Prostate gland (tissue), 2 donors: ENCODE results near the gene GFRA1. TPM values are rescaled to one million over a fixed set of nuclear protein-coding genes. Genes with fewer than 3 reads are reported as not detected.

Experiments used
- DNase-seq: peaks from one replicate; pipeline ENCODE4 v3.0.0-alpha.2; 2019; ENCODE audit warnings: low spot score
- H3K27ac ChIP-seq, 2 donors: fragments of 200-600 bp; sonication (generic); 2 replicates each; pipeline ENCODE4 v1.5.1; 2017 to 2019
- H3K27me3 ChIP-seq: fragments of 200-600 bp; sonication (generic); replicated peaks from 2 replicates; pipeline ENCODE4 v1.5.1; 2019; ENCODE audit not compliant: insufficient read depth
- H3K36me3 ChIP-seq, 2 donors: fragments of 200-600 bp; sonication (generic); 1 replicate in 1 of 2; 2 replicates in 1 of 2; pipeline versions ENCODE4 v1.5.1 to v1.8.1; 2017 to 2019
- H3K4me1 ChIP-seq: fragments of 200-600 bp; sonication (generic); replicated peaks from 2 replicates; pipeline ENCODE4 v1.5.1; 2019
- H3K4me3 ChIP-seq, 2 donors: fragments of 200-600 bp; sonication (generic); 2 replicates each; pipeline ENCODE4 v1.5.1; 2017 to 2019
- H3K9me3 ChIP-seq: fragments of 200-600 bp; sonication (generic); 2 replicates; pipeline ENCODE4 v1.5.1; 2017
- POLR2A ChIP-seq: fragments of 450-650 bp; IDR thresholded peaks from one replicate; pipeline ENCODE4 v1.6.1; 2016; ENCODE audit warnings: antibody characterized with exemption, mild to moderate bottlenecking
- POLR2AphosphoS5 ChIP-seq: sonication (generic); formaldehyde crosslinking; IDR thresholded peaks from one replicate; pipeline ENCODE4 v1.6.1; 2017; ENCODE audit warnings: antibody characterized with exemption
- WGBS: methylation state at CpG from one replicate; pipeline ENCODE4 v1.1.5; 2018; 5-methylcytosine and 5-hydroxymethylcytosine counted together
- intact Hi-C: fragments of 100-400 bp; cut with DNase I; formaldehyde crosslinking; loops from one replicate; pipeline ENCODE4 v1.14.2; 2022
- total RNA-seq, 2 donors: library from RNA; depleted of rRNA; stranded (reverse); fragments of >200 nt; gene quantifications; one replicate each; pipeline ENCODE4 v1.1.0, GENCODE V29; 2016
- TF ChIP-seq, protein P1 (sequence below), 4 experiments: fragments of 200-600 bp in 2 of 4; fragments of 450-650 bp in 2 of 4; sonication (generic) in 2 of 4; IDR thresholded peaks; 1 replicate in 3 of 4; 2 replicates in 1 of 4; pipeline ENCODE4 v1.5.1; 2016 to 2019; ENCODE audit warnings: antibody characterized with exemption in 4 of 4, mild to moderate bottlenecking in 2 of 4, moderate library complexity in 2 of 4

The GFRA1 gene
- total RNA-seq, 2 donors from 2014 or later, result 5.1 to 14.5 TPM

DNA sequence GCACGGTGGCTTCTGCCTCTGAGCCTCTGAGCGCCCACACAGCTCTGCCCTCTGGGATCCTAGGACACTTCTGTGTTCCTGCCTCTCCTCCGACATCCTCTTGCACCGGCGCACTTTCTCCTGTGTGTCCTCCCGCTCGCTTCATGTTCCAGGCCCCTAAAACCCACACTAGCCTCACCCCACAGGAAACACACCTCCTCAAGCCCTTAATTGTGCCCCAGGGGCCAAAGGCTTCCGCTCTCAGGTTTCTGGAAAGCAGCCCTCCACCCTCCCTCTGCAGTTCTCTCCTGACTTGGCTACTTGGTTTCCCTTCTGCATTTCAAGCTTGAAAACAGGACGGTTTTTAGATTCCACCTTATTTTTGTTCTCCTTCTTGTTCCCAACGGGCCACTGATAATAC is 7.3 kb downstream of the GFRA1 start:
- Histone ChIP-seq H3K4me3 (no peak overlapping the region), H3K4me1 (no peaks in the 10 kb centered on the region), H3K9me3 (no peaks in the 10 kb centered on the region), H3K27ac (no peak overlapping the region), H3K27me3 (peaks cover 10% of the 10 kb centered on the region), H3K36me3 (no peaks in the 10 kb centered on the region)
- TF ChIP-seq POLR2AphosphoS5, result no peak
- TF ChIP-seq POLR2A, result no peak
- TF ChIP-seq, protein P1, sequence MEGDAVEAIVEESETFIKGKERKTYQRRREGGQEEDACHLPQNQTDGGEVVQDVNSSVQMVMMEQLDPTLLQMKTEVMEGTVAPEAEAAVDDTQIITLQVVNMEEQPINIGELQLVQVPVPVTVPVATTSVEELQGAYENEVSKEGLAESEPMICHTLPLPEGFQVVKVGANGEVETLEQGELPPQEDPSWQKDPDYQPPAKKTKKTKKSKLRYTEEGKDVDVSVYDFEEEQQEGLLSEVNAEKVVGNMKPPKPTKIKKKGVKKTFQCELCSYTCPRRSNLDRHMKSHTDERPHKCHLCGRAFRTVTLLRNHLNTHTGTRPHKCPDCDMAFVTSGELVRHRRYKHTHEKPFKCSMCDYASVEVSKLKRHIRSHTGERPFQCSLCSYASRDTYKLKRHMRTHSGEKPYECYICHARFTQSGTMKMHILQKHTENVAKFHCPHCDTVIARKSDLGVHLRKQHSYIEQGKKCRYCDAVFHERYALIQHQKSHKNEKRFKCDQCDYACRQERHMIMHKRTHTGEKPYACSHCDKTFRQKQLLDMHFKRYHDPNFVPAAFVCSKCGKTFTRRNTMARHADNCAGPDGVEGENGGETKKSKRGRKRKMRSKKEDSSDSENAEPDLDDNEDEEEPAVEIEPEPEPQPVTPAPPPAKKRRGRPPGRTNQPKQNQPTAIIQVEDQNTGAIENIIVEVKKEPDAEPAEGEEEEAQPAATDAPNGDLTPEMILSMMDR (IDR thresholded peaks at IDR 0.05), result no peak
- no peak for DNase-seq
- intact Hi-C loops, result no loop called here
- 63% methylated on average over 10 of the region's 10 CpGs for WGBS

DNA sequence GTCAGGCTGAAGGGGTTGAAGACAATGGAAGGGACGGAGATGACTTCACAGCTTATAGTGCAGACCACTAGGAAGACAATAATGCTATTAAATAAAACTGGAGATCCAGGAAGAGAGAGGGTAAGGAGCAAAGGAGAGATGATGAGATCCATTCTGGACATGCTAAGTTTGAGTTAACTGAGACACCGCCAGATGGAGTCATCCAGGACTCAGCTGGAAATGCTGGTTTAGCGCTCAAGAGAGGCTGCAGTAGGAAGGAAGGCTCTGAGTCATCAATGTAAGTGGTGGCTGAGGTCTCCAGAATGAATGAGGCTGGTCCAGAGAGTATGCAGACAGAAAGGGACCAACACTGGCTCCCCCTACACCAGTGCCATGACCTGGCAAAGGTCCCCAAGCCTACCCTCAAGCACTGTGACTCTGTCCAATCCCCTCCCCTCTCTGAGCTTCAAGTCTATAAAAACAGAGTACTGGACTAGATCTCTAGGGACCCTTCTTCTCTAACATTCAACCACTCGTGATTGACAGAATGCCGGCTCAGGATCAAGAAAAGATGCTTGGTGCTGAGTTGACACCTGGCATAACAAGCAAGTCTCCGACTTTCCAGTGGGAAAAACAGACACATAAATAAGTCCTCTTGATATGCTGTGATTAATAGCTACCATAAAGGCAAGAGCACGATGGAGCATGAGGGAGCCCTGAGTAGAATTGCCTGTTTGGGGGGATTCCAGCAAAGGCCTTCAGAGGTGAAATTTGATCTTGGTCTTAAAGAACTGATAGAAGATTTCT is 8.9 kb downstream of the GFRA1 start:
- no peak for DNase-seq
- H3K4me3 ChIP-seq, result no peak overlapping the region
- intact Hi-C loops, result no loop called here
- 74% methylated on average over 7 of the region's 7 CpGs for WGBS
- H3K4me1 ChIP-seq, result no peaks in the 10 kb centered on the region
- no peaks in the 10 kb centered on the region for H3K9me3 ChIP-seq
- no peak for TF ChIP-seq POLR2A
- TF ChIP-seq, protein P1 (IDR thresholded peaks at IDR 0.05), result no peak
- no peak for TF ChIP-seq POLR2AphosphoS5
- H3K27ac ChIP-seq, result no peak overlapping the region
- peaks cover 5% of the 10 kb centered on the region for H3K27me3 ChIP-seq
- H3K36me3 ChIP-seq, result no peaks in the 10 kb centered on the region

DNA sequence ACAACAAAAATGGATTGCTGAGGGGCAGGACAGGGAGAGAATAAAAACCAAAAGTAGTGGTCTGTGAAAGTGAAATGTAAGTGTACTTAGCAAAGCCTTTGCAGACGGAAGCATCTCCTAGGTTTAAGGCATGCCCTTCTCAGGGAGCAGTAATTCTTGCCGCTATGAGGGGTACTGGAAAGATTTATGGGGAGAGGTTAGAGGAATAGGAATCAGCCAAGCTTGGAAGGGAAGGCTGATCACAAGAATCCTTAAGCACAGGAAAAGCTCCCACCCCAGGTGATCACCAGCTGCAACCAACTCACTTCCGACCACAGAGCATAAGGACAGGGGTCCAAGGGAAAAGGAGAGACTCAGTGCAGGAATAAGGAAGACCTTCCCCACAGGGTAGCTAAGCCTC is 10.3 kb downstream of the GFRA1 start:
- Histone ChIP-seq H3K27me3 (peaks cover 5% of the 10 kb centered on the region), H3K4me1 (no peaks in the 10 kb centered on the region), H3K27ac (no peak overlapping the region), H3K36me3 (no peaks in the 10 kb centered on the region), H3K9me3 (no peaks in the 10 kb centered on the region), H3K4me3 (no peak overlapping the region)
- DNase-seq, result no peak
- TF ChIP-seq POLR2A (no peak), POLR2AphosphoS5 (no peak)
- TF ChIP-seq, protein P1 (IDR thresholded peaks at IDR 0.05), result no peak
- WGBS, result 91% methylated on average over 3 of the region's 3 CpGs
- intact Hi-C loops, result no loop called here

DNA sequence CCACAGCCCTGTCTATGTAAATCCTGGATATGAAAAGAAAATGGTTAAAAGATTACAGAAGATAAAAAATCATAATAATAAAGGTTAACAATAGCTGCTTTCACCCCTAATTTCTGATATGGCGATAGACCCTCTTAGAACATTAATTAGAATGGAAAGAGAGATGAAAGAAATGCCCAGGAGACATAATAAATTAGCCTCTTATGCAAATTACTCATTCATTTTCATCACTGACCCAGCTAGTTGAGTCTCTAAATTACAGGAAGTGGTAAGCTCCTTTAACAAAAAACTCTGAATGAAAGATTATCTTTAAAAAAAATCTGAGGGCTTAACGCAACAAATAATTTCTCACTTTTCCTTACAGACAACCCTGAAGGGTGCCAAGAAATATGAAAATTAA is 12.4 kb downstream of the GFRA1 start:
- 48% methylated on average over 2 of the region's 2 CpGs for WGBS
- intact Hi-C loops, result no loop called here
- no peaks in the 10 kb centered on the region for H3K4me1 ChIP-seq
- no peak for DNase-seq
- H3K27ac ChIP-seq, result no peak overlapping the region
- peaks cover 5% of the 10 kb centered on the region for H3K27me3 ChIP-seq
- no peaks in the 10 kb centered on the region for H3K9me3 ChIP-seq
- H3K4me3 ChIP-seq, result no peak overlapping the region
- TF ChIP-seq POLR2A, result no peak
- TF ChIP-seq POLR2AphosphoS5, result no peak
- TF ChIP-seq, protein P1 (IDR thresholded peaks at IDR 0.05), result no peak
- H3K36me3 ChIP-seq, result no peaks in the 10 kb centered on the region

DNA sequence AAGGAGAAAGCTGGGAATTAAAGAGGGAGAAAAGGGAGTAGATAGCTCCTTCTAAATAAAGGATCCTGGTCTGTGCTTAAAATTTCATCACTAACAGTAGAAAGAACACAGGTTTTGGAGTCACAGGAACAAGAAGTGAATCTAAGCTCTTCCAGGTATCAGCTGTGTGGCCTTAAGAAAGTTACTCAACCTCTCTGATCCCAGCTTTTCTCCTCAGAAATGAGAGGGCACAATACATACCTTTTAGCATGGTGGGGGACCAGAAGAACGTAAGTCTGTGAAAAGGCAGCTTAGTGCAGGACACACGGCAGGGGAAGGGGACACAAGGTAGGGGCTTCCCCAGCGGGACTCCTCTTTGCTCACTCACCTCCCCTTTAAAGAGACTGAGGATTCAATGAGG is 13.4 kb downstream of the GFRA1 start:
- WGBS, result 91% methylated on average over 3 of the region's 3 CpGs

More for the DNA sequence above, 13.4 kb downstream of the GFRA1 start:
- Histone ChIP-seq H3K4me1 (no peaks in the 10 kb centered on the region), H3K36me3 (no peaks in the 10 kb centered on the region), H3K27me3 (peaks cover 3% of the 10 kb centered on the region), H3K4me3 (no peak overlapping the region), H3K27ac (no peak overlapping the region), H3K9me3 (no peaks in the 10 kb centered on the region)
- TF ChIP-seq POLR2AphosphoS5 (no peak), POLR2A (no peak)
- TF ChIP-seq, protein P1 (IDR thresholded peaks at IDR 0.05), result no peak
- DNase-seq, result no peak
- intact Hi-C loops, result no loop called here
